SK-N-SH (cell line): ENCODE measurements around the gene ZBTB12.

Experiments used
- CTCF ChIP-seq: fragments of 200-600 bp; sonication (generic); IDR thresholded peaks from 2 replicates; pipeline ENCODE4 v1.6.1; 2017; ENCODE audit warnings: antibody characterized with exemption, mild to moderate bottlenecking, moderate library complexity
- EP300 ChIP-seq, 2 experiments: IDR thresholded peaks; 2 replicates each; pipeline versions ENCODE4 v1.4.0 to v1.6.1; 2012; ENCODE audit warnings: borderline replicate concordance in 1 of 2, low read depth in 1 of 2, low read length in 1 of 2
- GATA2 ChIP-seq: sonication (generic); formaldehyde crosslinking; IDR thresholded peaks from 2 replicates; pipeline ENCODE4 v1.5.0; 2020; ENCODE audit warnings: mild to moderate bottlenecking, missing genetic modification reagents
- MXI1 ChIP-seq: IDR thresholded peaks from 2 replicates; pipeline ENCODE4 v1.6.1; 2012; ENCODE audit warnings: mild to moderate bottlenecking, low read depth, low read length, improper control_type of control experiment
- SIN3A ChIP-seq: IDR thresholded peaks from 2 replicates; pipeline ENCODE4 v1.6.1; 2012; ENCODE audit warnings: low read depth, mild to moderate bottlenecking, low read length, moderate library complexity, borderline replicate concordance
- TCF12 ChIP-seq: IDR thresholded peaks from 2 replicates; pipeline ENCODE4 v1.4.0; 2012

- TF ChIP-seq GATA2 (CRISPR knock-in tag) (no peak), TCF12 (no peak), SIN3A (no peak), MXI1 (no peak), CTCF (no peak), EP300 (IDR thresholded peaks at IDR 0.05; ENCODE audit: borderline replicate concordance in 1 of 2, low read depth in 1 of 2, low read length in 1 of 2) (no peak)
Observed at GRCh38 chr6:31943742-31944141, 41.9 kb upstream of the ZBTB12 start.
